Measurements from ENCODE around the gene MGAT1.
A peak's percentile ranks its signal among the peaks of the same experiment; 100 is the strongest.

The MGAT1 gene

GRCh38 chr5:180797256-180798192 lies 5.1 kb downstream of the MGAT1 start:
- H3K4me3 ChIP-seq (replicated peaks in 1 of 2; ENCODE audit: low read depth in 2 of 2, low read length in 2 of 2) = no peak overlapping the region
- no peak for TF ChIP-seq CTCF (IDR thresholded peaks at IDR 0.05; ENCODE audit: low read depth, low read length)
- DNase-seq (ENCODE audit: low read depth in 2 of 2) = peak in 1 of 2 donors; percentile 37

GRCh38 chr5:180795771-180796313 lies 6.8 kb downstream of the MGAT1 start:
- TF ChIP-seq CTCF (IDR thresholded peaks at IDR 0.05; ENCODE audit: low read depth, low read length) = no peak
- H3K4me3 ChIP-seq (replicated peaks in 1 of 2; ENCODE audit: low read depth in 2 of 2, low read length in 2 of 2) = no peak overlapping the region
- no peak for DNase-seq (ENCODE audit: low read depth in 2 of 2)

DNA sequence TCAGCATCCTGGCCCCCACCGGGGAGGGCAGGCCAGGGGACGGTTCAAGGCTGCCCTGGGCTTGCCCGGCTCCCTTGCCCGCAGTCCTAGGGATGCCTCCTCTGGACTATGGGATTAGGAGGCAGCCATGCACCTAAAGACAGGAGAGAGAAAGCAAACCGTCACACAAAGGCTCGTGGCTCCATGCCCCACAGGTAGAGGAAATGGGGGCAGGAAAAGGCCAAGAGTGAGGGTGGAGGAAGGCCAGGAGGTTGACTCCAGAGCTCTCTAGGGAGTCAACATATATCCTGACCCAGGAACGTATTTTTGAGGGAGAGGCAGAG lies 9.7 kb downstream of the MGAT1 start:
- no peak for TF ChIP-seq CTCF (IDR thresholded peaks at IDR 0.05; ENCODE audit: low read depth, low read length)
- no peak for DNase-seq (ENCODE audit: low read depth in 2 of 2)
- H3K4me3 ChIP-seq (replicated peaks in 1 of 2; ENCODE audit: low read depth in 2 of 2, low read length in 2 of 2) = no peak overlapping the region

DNA sequence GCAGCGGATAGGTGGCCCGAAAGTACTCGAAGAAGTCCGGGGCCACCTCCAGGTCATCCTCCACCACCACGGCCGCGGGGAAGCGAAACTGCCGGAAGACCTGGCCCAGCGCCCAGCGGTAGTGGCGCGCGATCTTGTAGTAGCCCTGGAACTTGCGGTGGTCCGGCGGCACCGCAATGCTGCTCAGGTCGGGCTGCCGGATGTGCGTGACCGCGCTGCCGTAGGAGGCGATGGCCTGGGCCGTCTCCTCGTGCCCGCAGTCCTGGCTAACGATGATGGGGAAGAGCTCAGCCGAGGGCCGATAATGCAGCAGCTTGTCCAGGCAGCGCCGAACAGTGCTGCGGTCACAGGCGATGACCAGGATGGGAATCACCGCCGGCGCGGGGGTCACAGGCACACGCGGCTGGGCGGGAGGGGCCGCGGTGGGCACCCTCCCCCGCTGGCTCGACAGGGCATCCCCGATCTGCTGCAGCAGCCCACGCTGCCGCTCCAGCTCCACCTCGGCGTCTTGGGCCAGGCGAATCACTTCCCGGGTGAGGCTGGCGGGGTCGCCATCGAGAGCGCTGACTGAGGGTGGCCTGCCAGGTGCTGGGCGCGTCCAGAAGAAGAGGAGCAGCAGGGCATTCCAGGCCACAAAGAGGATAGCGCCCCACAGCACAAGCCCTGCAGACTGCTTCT lies 10.2 kb downstream of the MGAT1 start:
- DNase-seq (ENCODE audit: low read depth in 2 of 2) = no peak
- no peak overlapping the region for H3K4me3 ChIP-seq (replicated peaks in 1 of 2; ENCODE audit: low read depth in 2 of 2, low read length in 2 of 2)
- no peak for TF ChIP-seq CTCF (IDR thresholded peaks at IDR 0.05; ENCODE audit: low read depth, low read length)

DNA sequence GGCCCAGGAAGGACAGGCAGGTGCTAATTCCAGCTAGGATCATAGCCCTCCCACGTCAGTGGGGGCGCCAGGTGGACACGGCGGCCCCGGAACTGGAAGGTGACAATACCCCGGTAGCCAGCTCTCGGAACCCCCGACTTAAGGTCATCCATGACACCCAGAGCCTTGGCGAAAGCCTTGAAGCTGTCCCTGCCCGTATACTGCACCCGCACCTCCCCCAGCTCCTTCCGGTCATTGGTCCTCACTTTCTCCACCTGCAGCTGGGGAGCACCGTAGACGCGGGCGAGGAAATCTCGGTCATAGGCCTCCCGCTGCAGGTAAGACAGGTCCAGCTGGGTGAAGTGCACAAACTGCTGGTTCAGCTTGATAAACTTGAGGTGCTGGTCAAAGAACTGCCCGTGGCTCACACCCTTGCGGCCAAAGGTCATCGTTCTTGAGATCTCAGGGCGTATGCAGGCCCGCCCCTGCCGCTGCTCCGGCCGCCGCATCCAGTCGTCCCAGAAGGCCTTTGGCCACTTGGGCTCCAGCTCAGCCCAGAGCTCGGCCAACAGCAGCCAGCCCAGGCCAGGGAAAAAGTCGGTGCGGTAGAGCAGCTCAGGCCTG lies 10.9 kb downstream of the MGAT1 start:
- no peak for TF ChIP-seq CTCF (IDR thresholded peaks at IDR 0.05; ENCODE audit: low read depth, low read length)
- H3K4me3 ChIP-seq (replicated peaks in 1 of 2; ENCODE audit: low read depth in 2 of 2, low read length in 2 of 2) = no peak overlapping the region
- DNase-seq (ENCODE audit: low read depth in 2 of 2) = no peak

DNA sequence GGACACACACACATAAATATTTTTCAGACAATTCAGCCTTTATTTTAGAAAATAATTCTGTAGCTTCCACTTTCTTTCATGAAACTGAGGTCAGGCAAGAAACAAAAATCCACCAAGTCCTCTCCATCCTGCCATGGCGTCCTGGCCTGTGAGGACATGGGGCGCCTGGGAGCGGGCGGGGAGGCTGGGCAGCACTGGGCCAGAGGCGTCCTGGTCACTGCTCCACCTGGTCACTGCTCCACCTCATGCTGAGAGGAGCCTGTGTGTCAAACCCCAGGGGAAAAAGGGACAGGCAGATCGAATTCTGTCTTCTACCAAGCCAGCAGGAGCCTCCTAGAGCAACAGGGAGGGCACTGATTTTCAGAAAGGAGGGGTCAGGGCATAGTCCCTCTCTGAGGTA lies 12.1 kb downstream of the MGAT1 start:
- H3K4me3 ChIP-seq (replicated peaks in 1 of 2; ENCODE audit: low read depth in 2 of 2, low read length in 2 of 2) = no peak overlapping the region
- DNase-seq (ENCODE audit: low read depth in 2 of 2) = no peak
- TF ChIP-seq CTCF (IDR thresholded peaks at IDR 0.05; ENCODE audit: low read depth, low read length) = no peak
